G401.6 (cell line): ENCODE measurements around the gene RPL41.

Source experiments
- FAIRE-seq: peaks from 2 replicates; lab custom pipeline; 2012; peaks lifted over from hg19 to GRCh38; lab: Jason Lieb, UNC

Gene RPL41

DNA sequence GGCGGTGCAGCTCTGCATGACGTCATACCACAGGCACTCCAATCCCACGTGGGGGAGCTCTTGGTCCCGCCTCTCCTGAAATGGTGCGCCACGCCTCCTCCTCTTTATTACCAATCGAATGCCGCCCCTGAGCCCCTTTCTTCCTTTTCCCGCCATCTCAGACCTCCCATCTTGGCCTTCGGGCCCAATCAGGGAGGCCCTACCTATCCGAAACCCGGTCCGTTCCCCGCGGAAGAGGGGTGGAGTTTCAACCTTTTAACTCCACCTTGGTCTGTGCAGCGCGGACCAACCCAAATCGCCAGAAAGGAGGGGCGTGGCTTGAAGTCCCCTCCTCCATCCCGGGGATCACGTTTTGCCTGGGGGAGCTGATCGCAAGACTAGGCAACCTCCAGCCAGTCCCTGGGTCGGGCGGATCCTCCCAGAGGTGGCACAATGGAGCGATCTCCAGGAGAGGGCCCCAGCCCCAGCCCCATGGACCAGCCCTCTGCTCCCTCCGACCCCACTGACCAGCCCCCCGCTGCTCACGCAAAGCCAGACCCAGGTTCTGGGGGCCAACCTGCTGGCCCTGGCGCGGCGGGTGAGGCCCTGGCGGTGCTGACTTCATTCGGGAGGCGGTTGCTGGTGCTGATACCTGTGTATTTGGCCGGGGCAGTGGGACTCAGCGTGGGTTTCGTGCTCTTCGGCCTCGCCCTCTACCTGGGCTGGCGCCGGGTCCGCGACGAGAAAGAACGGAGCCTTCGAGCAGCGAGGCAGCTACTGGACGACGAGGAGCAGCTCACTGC lies 11.6 kb downstream of the RPL41 start, which contains the start of gene ESYT1:
ESYT1 (plus strand) TSS at position 380 of the 782 bp plus-strand sequence; CDS start at position 433, 53 bp downstream.
- peak; percentile 99 for FAIRE-seq

DNA sequence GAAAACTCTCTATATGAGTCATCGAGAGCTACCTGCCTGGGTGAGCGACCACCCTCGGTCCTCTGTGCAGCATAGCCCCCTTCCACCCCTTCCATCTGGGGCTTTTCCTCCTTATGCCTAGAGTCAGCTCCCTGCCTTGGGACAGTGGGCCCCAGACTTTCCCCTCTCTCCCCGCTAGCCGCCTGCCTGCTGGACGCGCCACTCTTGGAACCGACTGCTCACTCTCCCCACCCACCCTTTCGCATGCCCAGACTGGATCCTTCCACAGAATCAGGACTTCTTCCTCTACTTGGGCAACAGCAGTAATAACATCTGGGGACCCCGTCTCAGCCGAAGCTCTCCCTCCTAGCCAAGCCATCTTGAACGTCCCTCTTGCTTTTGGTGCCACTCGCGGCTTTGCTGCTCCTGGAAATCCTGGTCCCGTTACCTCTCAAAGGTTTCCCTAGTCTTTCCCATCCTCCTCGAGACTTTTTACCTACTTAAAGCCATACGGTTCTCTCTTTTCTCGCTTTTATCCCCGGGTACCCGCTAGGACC lies 12.3 kb downstream of the RPL41 start:
- FAIRE-seq, result no peak

DNA sequence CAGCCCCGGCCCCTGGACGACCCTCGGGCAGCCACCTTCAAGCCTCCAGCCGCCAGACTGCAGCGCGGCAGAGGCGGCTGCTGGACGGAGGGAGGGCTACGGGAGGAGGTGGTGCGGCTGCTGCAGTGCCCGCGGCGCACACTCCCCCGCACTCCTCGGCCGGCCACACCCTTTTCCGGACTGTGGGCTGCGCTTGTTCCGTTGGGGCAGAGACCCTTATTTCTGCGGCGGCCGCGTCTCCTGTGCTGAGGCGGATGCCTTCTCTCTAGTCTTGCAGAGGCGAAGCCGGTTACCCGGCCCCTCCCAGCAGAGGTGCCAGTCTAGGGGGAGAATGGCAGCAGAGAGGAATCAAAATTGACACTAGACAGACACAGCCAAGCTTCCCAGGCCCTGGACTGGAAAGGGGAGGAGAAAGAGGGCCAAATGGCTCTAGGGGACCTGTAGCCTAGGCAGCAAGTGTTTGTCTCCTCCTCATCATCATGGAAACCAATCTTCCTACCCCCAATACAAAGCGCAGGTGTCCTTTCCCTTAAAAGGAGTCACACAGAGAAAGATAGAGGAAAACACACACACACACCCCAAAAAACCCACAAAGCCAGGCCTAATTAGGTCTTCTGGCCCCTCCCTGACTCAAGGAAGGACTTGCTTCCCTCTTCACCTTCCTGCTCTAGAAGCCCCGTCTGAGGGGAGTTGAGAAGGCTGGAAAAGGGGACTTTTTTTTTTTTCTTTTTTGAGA lies 12.9 kb downstream of the RPL41 start:
- no peak for FAIRE-seq

DNA sequence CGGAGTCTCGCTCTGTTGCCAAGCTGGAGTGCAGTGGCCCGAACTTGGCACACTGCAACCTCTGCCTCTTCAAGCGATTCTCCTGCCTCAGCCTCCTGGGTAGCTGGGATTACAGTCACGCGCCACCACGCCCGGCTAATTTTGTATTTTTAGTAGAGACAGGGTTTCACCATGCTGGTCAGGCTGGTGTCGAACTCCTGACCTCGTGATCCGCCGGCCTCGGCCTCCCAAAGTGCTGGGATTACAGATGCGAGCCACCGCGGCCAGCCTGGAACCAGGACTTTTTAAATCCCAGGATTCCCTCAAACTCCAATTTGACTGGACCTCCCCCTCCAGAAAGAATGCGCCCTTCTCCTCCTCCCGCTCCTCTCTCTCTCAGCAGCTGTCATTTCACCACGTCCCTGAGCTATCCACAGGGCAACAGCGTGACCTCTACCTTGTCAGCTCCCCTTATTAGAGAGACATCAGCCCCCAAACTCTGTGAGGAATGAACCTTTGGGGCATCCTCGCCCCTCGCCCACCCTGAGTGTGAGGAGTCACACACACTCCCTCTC lies 13.6 kb downstream of the RPL41 start:
- FAIRE-seq, result no peak

DNA sequence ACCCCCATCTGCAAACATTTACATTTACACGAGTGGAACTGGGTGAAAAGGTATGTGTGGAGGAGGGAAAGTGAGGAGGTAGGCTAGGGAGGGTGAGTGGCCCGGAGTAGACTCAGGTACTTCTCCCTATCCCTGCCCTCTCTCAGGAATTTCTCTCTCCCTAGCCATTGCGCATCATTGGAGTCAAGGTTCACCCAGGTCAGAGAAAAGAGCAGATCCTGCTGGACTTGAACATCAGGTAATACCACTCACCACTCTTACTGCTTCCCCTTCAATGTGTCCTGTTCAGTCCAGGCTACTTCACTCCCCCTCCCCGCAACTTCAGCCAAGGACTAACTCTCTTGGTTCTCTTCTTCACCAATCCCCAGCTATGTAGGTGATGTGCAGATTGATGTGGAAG lies 14.4 kb downstream of the RPL41 start:
- no peak for FAIRE-seq

DNA sequence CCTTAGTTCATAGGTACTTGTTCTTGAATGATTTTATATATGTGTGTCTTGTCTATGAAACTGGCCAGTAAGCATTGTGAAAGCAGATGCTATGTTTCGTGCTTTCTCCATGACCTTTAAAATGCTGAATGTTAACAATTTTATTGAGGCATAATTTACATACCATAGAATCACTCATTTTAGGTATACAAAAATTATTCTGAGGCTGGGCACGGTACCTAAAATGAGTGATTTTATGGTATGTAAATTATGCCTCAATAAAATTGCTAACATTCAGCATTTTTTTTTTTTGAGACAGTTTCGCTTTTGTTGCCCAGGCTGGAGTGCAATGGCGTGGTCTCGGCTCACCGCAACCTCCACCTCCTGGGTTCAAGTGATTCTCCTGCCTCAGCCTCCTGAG lies 18.5 kb downstream of the RPL41 start:
- no peak for FAIRE-seq

DNA sequence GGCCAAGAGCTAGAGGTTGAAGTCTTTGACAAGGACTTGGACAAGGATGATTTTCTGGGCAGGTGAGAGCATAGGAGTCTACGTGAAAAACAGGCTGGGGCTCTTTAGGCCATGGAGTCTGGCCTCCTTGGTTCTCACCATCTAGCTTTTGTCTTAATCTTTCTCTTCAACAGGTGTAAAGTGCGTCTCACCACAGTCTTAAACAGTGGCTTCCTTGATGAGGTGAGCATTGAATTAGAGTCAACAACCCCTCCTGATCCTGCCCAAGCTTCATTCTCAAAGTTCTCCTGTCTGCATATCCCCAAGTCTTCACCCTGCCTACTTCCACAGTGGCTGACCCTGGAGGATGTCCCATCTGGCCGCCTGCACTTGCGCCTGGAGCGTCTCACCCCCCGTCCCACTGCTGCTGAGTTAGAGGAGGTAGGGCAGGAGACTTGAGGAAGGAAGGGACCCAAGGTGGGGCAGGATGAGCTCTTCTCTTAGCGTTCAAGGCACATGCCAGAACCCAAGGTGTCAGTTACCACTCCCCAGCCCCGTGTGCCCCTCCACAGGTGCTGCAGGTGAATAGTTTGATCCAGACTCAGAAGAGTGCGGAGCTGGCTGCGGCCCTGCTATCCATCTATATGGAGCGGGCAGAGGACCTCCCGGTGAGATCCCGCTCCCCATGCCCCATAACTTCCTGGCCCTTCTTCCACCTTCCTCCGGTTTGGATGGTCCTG lies 21.6 kb downstream of the RPL41 start:
- no peak for FAIRE-seq

DNA sequence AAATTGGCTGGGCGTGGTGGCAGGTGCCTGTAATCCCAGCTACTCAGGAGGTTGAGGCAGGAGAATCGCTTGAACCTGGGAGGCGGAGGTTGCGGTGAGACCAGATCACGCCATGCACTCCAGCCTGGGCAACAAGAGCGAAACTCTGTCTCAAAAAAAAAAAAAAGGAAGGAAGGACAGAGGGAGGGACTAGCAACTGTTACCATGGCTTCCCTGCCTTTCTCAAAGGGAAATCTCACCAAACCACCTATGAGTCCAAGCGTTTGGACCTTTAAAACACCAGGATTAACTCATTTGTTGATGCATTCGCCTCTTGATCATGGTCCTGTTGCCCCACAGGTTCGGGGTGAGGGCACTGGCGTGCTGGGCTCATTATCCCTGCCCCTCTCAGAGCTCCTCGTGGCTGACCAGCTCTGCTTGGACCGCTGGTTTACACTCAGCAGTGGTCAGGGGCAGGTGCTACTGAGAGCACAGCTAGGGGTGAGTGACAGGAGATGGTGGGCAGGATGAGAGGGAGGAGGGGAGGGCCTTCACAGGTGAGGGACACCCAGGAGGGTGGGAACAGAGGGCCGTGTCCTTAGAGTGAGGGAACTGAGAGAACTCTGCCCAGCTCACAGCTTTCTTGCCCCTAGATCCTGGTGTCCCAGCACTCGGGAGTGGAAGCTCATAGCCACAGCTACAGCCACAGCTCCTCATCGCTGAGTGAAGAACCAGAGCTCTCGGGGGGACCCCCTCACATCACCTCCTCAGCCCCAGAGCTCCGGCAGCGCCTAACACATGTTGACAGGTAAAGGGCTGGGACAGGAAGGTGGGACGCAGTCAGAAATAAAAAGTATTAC lies 25.7 kb downstream of the RPL41 start:
- FAIRE-seq, result no peak

DNA sequence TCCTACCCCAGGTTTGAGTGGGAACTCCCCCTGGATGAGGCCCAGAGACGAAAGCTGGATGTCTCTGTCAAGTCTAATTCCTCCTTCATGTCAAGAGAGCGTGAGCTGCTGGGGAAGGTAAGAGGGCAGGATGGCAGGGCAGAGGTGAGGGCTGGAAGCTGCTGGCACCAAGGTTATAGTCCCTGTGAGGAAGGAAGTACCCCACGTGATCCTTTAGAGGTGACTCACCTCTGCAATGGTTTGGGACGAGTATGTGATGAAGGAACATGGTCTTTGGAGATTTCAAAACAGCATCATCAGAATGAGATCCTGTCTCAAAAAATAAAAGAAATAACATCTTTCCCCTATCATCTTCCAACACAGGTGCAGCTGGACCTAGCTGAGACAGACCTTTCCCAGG lies 26.8 kb downstream of the RPL41 start:
- no peak for FAIRE-seq

DNA sequence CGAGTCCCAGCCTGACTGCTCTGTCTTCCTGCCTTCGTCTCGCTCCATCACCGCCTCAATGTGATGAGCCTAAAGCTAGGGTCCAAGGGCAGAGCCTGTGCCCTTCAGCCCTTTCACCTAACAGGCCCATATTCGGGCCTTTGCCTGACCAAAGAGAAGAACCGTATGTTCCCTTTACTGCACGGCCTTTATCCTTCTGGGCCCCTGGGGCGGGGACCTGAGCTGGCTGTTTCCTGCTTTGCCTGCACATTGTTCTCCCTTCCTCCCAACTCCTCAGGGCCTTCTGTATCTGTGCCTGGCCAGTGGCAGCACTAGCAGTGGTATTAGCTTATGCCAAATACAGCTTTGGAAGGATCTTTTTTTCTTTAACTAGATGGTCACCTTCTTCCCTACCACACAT lies 27.4 kb downstream of the RPL41 start:
- FAIRE-seq, result no peak

DNA sequence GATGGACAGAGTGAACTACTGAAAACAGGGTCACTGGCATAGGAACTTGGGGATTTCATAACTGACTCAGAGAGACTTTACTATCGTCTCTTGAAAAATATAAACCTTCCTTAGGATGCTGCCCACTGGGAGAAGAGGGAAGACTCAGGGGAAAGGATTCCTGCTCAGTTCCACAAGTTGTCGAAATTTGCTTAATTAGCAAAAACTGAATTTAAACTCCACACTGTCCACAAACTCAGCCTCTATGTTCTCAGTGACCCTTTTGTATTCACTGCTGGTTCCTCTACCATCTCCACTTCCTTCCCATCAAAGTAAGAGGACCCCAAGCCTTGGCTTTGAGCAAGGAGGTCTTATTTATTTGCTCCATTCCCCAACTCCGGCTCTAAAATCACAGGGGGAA lies 28.8 kb downstream of the RPL41 start:
- no peak for FAIRE-seq

DNA sequence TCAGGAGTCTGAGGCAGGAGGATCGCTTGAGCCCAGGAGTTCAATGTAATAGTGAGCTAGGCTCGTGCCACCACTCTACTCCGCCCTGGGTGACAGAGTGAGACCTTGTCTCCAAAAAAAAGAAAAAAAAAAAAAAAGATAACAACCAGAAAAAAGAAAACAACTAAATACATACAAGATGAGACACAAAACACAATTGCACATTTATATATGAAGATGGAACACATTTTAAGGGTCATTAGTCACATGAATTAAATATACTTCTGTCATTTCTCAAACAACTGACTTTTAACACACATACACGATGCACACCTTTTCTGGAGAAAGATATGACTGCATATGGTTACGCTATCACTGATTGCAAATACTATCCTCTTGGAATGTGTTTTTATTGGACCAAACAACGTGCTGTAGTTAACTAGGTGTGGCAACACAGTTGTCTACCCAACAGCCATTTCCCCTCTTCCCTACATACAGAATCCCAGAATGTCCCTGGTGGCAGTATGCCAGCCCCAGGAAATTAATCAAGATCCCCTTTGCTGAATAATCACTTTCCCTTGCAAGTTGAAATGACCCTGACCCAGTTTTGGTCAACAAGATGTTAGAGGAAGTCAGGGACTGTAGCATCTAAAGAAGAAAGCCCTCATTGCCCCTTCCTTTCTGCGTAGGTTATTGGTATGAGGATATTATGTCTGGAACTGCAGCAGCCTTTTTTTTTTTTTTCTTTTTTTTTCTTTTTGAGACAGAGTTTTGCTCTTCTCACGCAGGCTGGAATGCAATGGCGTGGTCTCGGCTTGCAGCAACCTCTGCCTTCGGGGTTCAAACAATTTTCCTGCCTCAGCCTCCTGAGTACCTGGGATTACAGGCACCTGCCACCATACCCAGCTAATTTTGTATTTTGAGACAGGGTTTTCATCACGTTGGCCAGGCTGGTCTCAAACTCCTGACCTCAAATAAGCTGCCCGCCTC lies 30.3 kb downstream of the RPL41 start:
- no peak for FAIRE-seq

DNA sequence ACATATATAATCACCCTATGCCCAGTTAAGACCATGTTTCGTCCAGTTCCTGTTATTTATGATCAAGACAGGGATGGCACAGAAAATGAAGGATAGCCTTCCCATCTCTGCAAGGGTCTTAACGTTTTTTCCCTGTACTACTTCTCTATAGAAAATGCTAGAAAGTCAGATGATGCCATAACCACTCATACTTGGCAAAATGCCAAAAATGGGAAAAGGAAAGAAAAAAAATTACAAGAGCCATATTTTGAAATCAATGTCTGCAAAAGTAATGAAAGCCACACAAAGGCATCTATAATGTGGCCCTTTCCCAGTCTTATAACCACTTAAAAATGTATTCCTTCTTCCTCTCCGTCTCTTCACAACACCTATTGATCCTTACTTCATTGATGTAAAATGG lies 34.1 kb downstream of the RPL41 start:
- no peak for FAIRE-seq

DNA sequence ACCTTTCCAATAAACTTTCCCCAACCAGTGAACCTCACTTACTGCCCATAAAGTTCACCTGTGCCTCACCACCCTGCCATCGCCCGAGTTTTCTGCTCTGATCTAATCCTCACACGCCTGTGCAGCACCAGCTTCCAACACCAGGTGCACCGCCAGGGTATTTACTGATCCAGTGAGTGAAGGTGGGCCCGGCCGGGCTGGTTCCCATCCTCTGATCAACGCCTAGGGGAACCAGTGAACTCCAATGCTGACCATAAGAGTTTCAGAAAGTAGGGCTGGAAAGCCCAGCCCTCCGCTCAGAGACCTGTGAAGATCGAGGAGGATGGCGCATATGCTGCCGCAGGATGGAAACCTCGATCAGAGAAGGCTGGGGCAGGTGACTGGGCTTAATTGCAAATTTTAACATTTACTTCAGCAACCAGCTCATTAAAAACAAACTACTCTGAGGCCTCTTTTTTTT lies 35.3 kb downstream of the RPL41 start:
- FAIRE-seq, result peak; percentile 13

DNA sequence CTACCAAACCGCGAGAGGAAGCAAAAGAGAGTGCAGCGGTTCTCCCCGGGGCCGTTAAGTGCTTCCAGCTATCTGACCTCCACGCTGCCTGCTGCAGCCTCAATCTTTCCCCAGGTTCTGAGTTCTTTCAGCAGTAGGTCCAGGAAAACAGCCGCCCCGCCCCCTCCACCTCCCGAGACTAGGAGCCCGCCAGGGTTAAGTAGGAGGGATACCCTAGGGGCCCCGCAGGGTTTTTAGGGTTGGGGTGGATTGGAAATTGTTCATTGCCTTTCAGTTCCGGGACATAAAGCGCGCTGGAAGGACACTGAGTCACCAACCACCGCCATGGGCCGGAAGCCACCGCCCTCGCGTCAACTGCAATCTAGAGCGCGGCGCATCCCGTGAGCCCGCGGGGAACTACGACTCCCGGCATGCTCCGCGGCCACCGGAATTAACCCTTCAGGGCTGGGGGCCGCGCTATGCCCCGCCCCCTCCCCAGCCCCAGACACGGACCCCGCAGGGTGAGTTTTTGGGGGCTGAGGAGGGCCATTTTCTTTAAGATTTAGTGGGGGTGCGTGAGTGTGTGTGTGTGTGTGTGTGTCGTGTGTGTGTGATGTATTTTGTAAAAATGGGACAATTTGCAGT lies 35.8 kb downstream of the RPL41 start, which contains the start of gene MYL6B:
MYL6B (plus strand) TSS at position 456 of the 624 bp plus-strand sequence. CDS start 1,332 bp downstream, outside the sequence.
- peak; percentile 88 for FAIRE-seq

DNA sequence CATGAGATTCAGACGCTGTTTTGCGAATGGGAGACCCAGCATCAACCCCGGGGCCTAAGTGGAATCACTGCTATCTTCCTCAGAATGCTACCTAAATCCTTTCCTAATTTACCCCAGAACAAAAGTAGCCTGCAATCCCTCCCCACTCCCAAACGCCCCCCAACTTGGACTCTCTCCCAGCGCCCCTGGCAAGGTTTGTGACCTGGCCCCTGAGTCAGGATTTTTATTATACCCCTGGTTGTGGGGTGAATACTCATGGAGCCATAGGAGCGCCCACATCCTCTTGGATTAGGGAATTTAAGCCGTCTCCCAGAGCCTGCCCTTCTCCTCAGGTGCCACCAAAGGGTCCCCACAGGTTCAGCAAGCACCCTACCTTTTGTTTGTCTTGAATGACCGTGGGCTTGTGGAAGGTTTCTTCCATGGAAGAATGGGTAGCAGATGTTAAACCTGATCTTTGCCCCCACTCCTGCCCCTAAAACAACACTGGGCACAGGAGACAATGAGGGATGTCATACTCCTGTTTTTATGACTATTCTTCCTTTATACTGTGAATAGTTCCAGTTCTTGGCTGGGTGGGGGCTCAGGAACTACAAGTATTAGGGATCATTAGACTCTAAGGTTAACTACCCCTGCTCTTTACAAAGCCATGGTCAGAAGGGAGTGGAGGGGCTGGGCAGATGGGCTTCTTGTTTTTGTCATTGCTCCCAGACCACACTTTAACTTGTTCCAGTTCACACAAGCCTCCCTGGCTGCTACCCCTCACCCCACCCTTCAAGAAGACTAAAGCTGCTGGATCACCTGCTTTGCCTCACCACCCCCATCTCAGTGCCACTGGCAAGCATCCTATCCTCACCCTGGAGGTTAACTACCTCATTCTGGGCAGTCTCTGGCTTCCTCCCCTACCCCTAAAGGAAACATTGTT lies 36.6 kb downstream of the RPL41 start:
- FAIRE-seq, result no peak

DNA sequence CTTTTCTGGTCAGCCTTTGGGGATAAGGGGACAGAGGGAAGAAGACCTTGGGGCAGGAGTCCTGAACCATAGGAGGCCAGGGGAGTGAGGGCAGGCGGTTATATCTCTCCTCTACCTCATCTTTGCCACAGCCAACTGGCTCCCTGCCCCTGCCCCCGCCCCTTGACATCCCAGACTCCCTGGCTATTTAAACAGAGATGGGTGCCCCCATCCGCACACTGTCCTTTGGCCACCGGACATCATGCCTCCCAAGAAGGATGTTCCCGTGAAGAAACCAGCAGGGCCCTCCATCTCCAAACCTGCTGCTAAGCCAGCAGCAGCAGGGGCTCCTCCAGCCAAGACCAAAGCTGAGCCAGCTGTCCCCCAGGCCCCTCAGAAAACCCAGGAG lies 37.2 kb downstream of the RPL41 start:
- FAIRE-seq, result no peak

DNA sequence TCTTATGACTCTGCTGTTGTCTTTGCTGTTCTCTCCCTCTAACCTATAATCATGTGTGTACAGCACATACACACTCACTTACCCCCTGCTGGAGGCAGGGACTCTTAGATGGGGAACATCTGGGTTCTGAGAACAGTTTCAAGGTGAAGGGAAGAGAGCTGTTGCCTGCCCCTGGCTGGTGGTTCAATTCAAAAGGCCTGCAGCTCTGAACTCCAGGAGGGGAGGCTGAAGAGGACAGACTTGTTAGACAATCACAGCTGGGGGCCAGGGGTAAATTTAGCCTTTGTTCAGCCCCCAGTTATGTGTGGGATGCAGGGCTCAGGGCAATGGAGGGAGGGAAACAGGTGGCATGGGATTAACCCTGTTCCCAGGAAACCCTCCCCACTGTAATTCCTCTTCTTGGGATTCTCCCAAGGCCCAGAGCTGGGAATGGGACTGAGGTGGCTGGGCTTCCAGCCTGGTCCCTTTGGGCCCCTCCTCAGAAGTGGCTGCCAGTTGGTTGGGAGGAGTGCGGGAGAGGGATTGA lies 37.9 kb downstream of the RPL41 start:
- no peak for FAIRE-seq
